ENCODE data around the gene BMP8B. TPM values are rescaled to one million over a fixed set of nuclear protein-coding genes. Genes with fewer than 3 reads are reported as not detected.

The BMP8B gene
- total RNA-seq, 2 experiments from 2014 or later, result 0.21 to 0.28 TPM

DNA sequence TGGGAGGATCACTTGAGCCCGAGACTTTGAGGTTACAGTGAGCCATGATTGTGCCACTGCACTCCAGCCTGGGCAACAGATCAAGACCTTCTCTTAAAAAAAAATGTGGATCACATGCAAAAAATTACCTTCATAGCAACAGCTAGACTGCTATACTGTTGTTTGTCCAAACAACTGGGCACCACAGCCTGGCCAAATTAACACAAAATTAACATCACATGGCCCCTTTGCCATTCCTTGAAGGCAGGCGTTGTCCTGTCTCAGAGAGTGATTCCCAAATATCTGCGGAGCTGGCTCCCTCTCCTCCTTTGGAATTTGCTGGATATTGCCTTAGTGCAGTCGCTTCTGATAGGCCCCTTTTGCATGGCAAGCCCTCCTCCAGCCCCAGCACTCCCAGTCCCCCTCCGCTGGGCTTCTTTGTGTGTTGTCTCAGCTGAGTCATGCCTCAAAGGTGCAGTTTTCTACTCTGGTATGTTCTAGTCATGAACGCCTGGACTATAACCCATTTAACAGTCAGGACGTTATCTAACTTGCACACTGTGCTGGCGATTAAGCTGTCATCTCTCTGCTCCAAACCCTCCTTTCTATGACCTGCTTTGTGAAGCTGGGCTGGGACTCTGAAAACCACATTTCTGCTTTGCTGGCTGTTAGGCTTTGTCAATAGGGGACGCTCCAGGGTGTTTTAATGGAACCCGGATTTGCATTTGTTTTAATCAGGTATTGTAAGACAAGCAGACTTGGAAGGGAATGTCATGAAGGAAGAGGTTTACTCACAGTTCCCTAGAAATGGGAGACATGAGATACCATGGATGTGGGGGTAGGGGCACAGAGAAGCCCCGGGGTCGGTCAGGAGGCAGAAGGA lies 77.3 kb downstream of the BMP8B start:
- peaks cover 24% of the 10 kb centered on the region for H3K27me3 Mint-ChIP-seq
- H3K4me1 Mint-ChIP-seq, result no peaks in the 10 kb centered on the region
- intact Hi-C loops (cut with DNase I, micrococcal nuclease), result no loop called here
- CTCF ChIA-PET, result interaction anchor here (0.6 to 1.8 kb wide), 7 partner anchors 9 to 860 kb away, joined by 3 to 5 read pairs (median 3); no protein-coding TSS in a partner anchor
- ATAC-seq, result no peak
- no peak overlapping the region for H3K4me3 Mint-ChIP-seq
- H3K9me3 Mint-ChIP-seq (ENCODE audit: low read depth), result no peaks in the 10 kb centered on the region
- no peak overlapping the region for H3K27ac Mint-ChIP-seq
- POLR2A ChIA-PET, result no interaction called here
- no peaks in the 10 kb centered on the region for H3K36me3 Mint-ChIP-seq (ENCODE audit: low read depth)
- DNase-seq, result no peak

DNA sequence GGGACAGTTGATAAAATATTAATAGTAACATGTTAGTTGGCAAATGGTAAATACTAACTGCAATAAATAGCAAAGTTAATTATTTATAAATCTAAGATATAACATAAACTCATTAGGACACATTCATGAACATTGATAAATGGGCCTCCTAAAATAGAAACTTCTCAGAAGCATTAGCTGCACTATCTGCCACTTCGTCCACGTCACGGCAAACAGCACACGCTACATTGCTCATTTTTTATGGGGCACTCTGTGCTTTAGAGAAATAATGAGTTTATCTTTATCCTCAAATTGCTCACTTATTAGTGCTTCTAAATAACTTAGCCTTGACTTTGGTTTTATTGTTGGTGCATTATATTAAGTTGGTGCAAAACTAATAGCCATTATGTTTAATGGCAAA lies 81.2 kb downstream of the BMP8B start:
- no peak for DNase-seq
- ChIA-PET POLR2A (no interaction called here), CTCF (no interaction called here)
- no peaks in the 10 kb centered on the region for H3K9me3 Mint-ChIP-seq (ENCODE audit: low read depth)
- intact Hi-C loops (cut with DNase I, micrococcal nuclease), result no loop called here
- no peaks in the 10 kb centered on the region for H3K36me3 Mint-ChIP-seq (ENCODE audit: low read depth)
- no peak overlapping the region for H3K4me3 Mint-ChIP-seq
- H3K27ac Mint-ChIP-seq, result no peak overlapping the region
- H3K4me1 Mint-ChIP-seq, result no peaks in the 10 kb centered on the region
- H3K27me3 Mint-ChIP-seq, result peaks cover 12% of the 10 kb centered on the region
- ATAC-seq, result no peak

Other genes with a start within 250 kb of the BMP8B start
- gene PABPC4, start 212.1 kb downstream of the BMP8B start, total RNA-seq, result 100 to 1,000 TPM; 322 to 330 TPM
- gene HEYL, start 149.2 kb downstream of the BMP8B start, total RNA-seq, result under 1 TPM; 0.19 to 0.23 TPM
- under 1 TPM in 1 of 2 experiments, not detected in 1; 0.21 TPM for gene NT5C1A, start 116.8 kb downstream of the BMP8B start, total RNA-seq
- 1 to 10 TPM in 1 of 2 experiments, under 1 TPM in 1; 0.94 to 1.1 TPM for gene HPCAL4, start 97.4 kb downstream of the BMP8B start, total RNA-seq
- 10 to 100 TPM; 55.3 to 70.4 TPM for gene PPIE, start 50.0 kb downstream of the BMP8B start, total RNA-seq
- 1 to 10 TPM in 1 of 2 experiments, under 1 TPM in 1; 0.49 to 1.5 TPM for gene OXCT2, start 17.5 kb downstream of the BMP8B start, total RNA-seq
- gene TRIT1, start 94.6 kb upstream of the BMP8B start, total RNA-seq, result 10 to 100 TPM; 31.4 to 51.7 TPM
- under 1 TPM; 0.11 to 0.16 TPM for gene MYCL, start 113.1 kb upstream of the BMP8B start, total RNA-seq
- gene MFSD2A, start 166.3 kb upstream of the BMP8B start, total RNA-seq, result 10 to 100 TPM in 1 of 2 experiments, 1 to 10 TPM in 1; 8.8 to 12.8 TPM

All from activated CD4-positive, alpha-beta T cell treated with anti-CD3 and anti-CD28 coated beads for 36 hours (primary cell).